ENCODE measurements around the gene GPR87. TPM values are rescaled to one million over a fixed set of nuclear protein-coding genes. Genes with fewer than 3 reads are reported as not detected.

Gene GPR87
- total and polyA plus RNA-seq, 2 of the 4 experiments (the other 2 are of a cell fraction) = 0.26 to 0.36 TPM

GRCh38 chr3:151269631-151270030 is 47.0 kb downstream of the GPR87 start:
- no peaks in the 10 kb centered on the region for H3K27me3 ChIP-seq (ENCODE audit: control insufficient read depth, insufficient read depth, low read length)
- ATAC-seq (ENCODE audit: low read depth) (no peak), DNase-seq (no peak)
- intact Hi-C loops (cut with micrococcal nuclease) = no loop called here
- no peak overlapping the region for H3K4me2 ChIP-seq (ENCODE audit: low read depth, low read length)
- H2BK20ac ChIP-seq (ENCODE audit: low read depth, low read length) = no peak overlapping the region
- WGBS, 2 experiments (ENCODE audit: extremely low coverage in 2 of 2, insufficient read length in 1 of 2) = no CpG with 5 or more reads among the region's 5 CpGs
- no peak overlapping the region for H4K91ac ChIP-seq (ENCODE audit: insufficient read depth, low read depth, low read length)
- H4K8ac ChIP-seq (ENCODE audit: low read depth in 2 of 2, low read length in 2 of 2) = no peak overlapping the region
- in situ Hi-C loops (cut with MboI; ENCODE audit: low sequenced_read_pairs) = no loop called here
- H4K5ac ChIP-seq (ENCODE audit: low read depth, low read length) = no peak overlapping the region
- peaks cover 2% of the 10 kb centered on the region; the same call in 1 of the 2 replicates for H3K4me1 ChIP-seq (ENCODE audit: control insufficient read depth, insufficient read depth, low read length)
- no peak overlapping the region for H2BK5ac ChIP-seq (ENCODE audit: low read depth, low read length, poor library complexity, severe bottlenecking)
- H2AK9ac ChIP-seq (replicated peaks; ENCODE audit: low read depth, low read length, poor library complexity) = no peak overlapping the region
- no peak overlapping the region for H3K9ac ChIP-seq (ENCODE audit: low read depth, low read length)
- no peak overlapping the region; the same call in 1 of the 2 replicates for H3K18ac ChIP-seq (ENCODE audit: low read depth, low read length)
- H3K56ac ChIP-seq (ENCODE audit: extremely low read depth, insufficient read depth, low read length) = no peak overlapping the region
- dilution Hi-C loops (cut with HindIII; ENCODE audit: low sequenced_read_pairs, unreplicated experiment) = no loop called here
- no peak overlapping the region for H3K14ac ChIP-seq (replicated peaks; ENCODE audit: low read depth, low read length)
- H2AK5ac ChIP-seq (ENCODE audit: low read depth, low read length) = no peak overlapping the region
- no peak overlapping the region for H2BK120ac ChIP-seq (ENCODE audit: low read depth, low read length)
- BruUV-seq (replicated peaks) = no TSS peak
- no peak overlapping the region for H3K4ac ChIP-seq (ENCODE audit: low read depth, low read length)
- H2AFZ ChIP-seq (replicated peaks; ENCODE audit: low read length, poor library complexity) = no peak overlapping the region
- H3K36me3 ChIP-seq (ENCODE audit: control insufficient read depth, insufficient read depth, low read length) = no peaks in the 10 kb centered on the region
- H4K20me1 ChIP-seq (ENCODE audit: insufficient read depth, low read length) = no peaks in the 10 kb centered on the region
- POLR2A ChIA-PET (ENCODE audit: unreplicated experiment) = no interaction called here
- H3K9me1 ChIP-seq (ENCODE audit: insufficient read depth, low read length) = no peaks in the 10 kb centered on the region
- no peak overlapping the region for H2BK15ac ChIP-seq (ENCODE audit: low read depth, low read length)
- H3K27ac ChIP-seq (ENCODE audit: insufficient read depth, low read length) = no peak overlapping the region
- CTCF ChIA-PET = no interaction called here
- no peak overlapping the region for H3K23ac ChIP-seq (ENCODE audit: low read depth, low read length)
- TF ChIP-seq ELK1 (IDR thresholded peaks at IDR 0.05; ENCODE audit: borderline replicate concordance, low read depth, low read length) = no peak
- no peak for TF ChIP-seq MAZ (IDR thresholded peaks at IDR 0.05; ENCODE audit: borderline replicate concordance, low read depth, low read length)
- no peak for TF ChIP-seq SMC3 (IDR thresholded peaks at IDR 0.05; ENCODE audit: low read depth, low read length)
- TF ChIP-seq CHD1 (IDR thresholded peaks at IDR 0.05; ENCODE audit: low read depth, low read length) = no peak
- TF ChIP-seq NFE2L2 (IDR thresholded peaks at IDR 0.05; ENCODE audit: low read depth, low read length) = no peak
- TF ChIP-seq CEBPB (IDR thresholded peaks at IDR 0.05; ENCODE audit: low read depth, low read length) = no peak
- H3K79me1 ChIP-seq (ENCODE audit: low read depth in 1 of 2, low read length in 2 of 2) = no peaks in the 10 kb centered on the region
- H3K9me3 ChIP-seq (ENCODE audit: control insufficient read depth, insufficient read depth, low read length) = no peaks in the 10 kb centered on the region
- no peak overlapping the region for H3K4me3 ChIP-seq (ENCODE audit: insufficient read depth, low read depth, low read length)

Measured in IMR-90 (cell line).